RCC 7860 (cell line): ENCODE measurements around the gene IGFN1.

ENCODE experiments used
- DNase-seq: peaks from one replicate; pipeline ENCODE4 v3.0.0-alpha.2; 2015; ENCODE audit warnings: low spot score
- FAIRE-seq: peaks from 2 replicates; lab custom pipeline; 2012; peaks lifted over from hg19 to GRCh38; lab: Jason Lieb, UNC

IGFN1 gene

GRCh38 chr1:201261771-201262547, 71.3 kb downstream of the IGFN1 start:
- no peak for FAIRE-seq
- no peak for DNase-seq

GRCh38 chr1:201262963-201263608, 72.5 kb downstream of the IGFN1 start:
- DNase-seq, result no peak
- no peak for FAIRE-seq

- DNase-seq (no peak), FAIRE-seq (no peak)
Measured at GRCh38 chr1:201264072-201264471, 73.4 kb downstream of the IGFN1 start.

GRCh38 chr1:201264554-201264953, 73.9 kb downstream of the IGFN1 start:
- FAIRE-seq (no peak), DNase-seq (no peak)

GRCh38 chr1:201265756-201266155, 75.1 kb downstream of the IGFN1 start:
- FAIRE-seq (no peak), DNase-seq (peak; percentile 30)

- no peak for DNase-seq
- no peak for FAIRE-seq
Measured at GRCh38 chr1:201266276-201266675, 75.7 kb downstream of the IGFN1 start.

- DNase-seq, result peak; percentile 87
- peak; percentile 89 for FAIRE-seq
Measured at GRCh38 chr1:201266774-201267173, 76.2 kb downstream of the IGFN1 start.

- peak; percentile 89 for DNase-seq
- FAIRE-seq, result peak; percentile 82
Measured at GRCh38 chr1:201267481-201268229, 77.0 kb downstream of the IGFN1 start.

- DNase-seq (peak; percentile 87), FAIRE-seq (peak; percentile 85)
Measured at GRCh38 chr1:201268604-201269151, 78.1 kb downstream of the IGFN1 start.

- DNase-seq (no peak), FAIRE-seq (no peak)
Measured at GRCh38 chr1:201269281-201269680, 78.7 kb downstream of the IGFN1 start.

- FAIRE-seq, result no peak
- no peak for DNase-seq
Measured at GRCh38 chr1:201269900-201270410, 79.3 kb downstream of the IGFN1 start.

GRCh38 chr1:201270616-201271390, 80.2 kb downstream of the IGFN1 start:
- FAIRE-seq, result no peak
- no peak for DNase-seq

GRCh38 chr1:201272799-201273198, 82.2 kb downstream of the IGFN1 start:
- DNase-seq (peak; percentile 43), FAIRE-seq (no peak)

GRCh38 chr1:201274616-201275252, 84.1 kb downstream of the IGFN1 start:
- peak; percentile 23 for DNase-seq
- no peak for FAIRE-seq

GRCh38 chr1:201275253-201275666, 84.6 kb downstream of the IGFN1 start:
- FAIRE-seq (peak; percentile 90), DNase-seq (peak; percentile 94)

GRCh38 chr1:201276891-201277290, 86.3 kb downstream of the IGFN1 start:
- FAIRE-seq (no peak), DNase-seq (no peak)

- DNase-seq (no peak), FAIRE-seq (no peak)
Measured at GRCh38 chr1:201277441-201277840, 86.8 kb downstream of the IGFN1 start.
